GM18502 (cell line): ENCODE measurements around the gene GNGT2.
"Not testable (repeated sequence)": the region's sequence is repeated elsewhere in the genome, so short reads cannot be mapped to it uniquely, and the experiment has no call there.

Experiments used
- ATAC-seq: cut with Tn5 transposase; IDR thresholded peaks from one replicate; pipeline ENCODE4 v1.9.1; 2021; ENCODE audit warnings: mild to moderate bottlenecking; ENCODE audit not compliant: unreplicated experiment, poor library complexity

Gene GNGT2

DNA sequence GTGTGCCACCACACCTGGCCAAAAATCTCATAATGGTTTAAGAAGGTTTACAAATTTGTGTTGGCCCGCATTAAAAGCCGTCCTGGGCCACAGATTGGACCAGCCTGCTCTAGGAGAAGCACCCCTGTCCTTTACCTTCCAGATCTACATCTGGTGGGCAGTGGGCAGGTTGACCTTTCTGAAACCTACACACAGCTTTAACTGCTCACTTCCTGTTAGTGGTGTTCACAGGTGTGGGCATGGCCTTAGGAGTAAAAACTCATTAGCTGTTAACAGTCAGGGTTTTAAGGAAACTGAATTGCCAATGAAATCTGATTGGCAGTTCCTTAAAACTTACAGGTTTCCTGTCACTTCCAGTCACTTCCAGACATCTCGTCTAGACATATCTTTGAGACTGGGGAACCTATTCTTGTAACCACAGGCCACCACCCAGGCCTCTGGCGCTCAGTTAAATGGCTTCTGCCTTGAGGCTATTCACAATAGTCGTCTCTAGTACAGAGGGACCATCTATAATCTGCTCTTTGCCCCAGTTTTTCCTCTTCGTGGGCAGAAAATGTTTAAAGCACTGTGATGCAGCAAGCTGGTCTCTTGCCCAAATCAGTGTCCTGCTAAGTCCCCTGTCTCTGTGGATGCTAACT is 29.3 kb downstream of the GNGT2 start:
- no peak for ATAC-seq

- no peak for ATAC-seq
These were observed 30.1 kb downstream of the GNGT2 start for GRCh38 chr17:49180303-49180702.

DNA sequence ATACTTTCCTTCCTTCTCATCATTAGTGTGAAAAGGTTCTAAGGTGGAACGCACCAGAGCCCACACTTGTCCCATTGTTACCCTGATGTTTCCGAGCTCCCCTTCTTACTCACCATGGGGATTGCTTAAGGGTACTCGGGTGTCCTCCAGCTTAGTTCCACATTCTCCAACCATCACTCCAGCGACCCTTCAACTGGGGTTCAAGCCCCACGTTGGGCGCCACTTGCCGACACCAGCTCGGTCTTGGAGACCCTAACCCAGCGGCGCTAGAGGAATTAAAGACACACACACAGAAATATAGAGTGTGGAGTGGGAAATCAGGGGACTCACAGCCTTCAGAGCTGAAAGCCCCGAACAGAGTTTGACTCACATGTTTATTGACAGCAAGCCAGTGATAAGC is 34.4 kb downstream of the GNGT2 start:
- not testable (repeated sequence) for ATAC-seq

DNA sequence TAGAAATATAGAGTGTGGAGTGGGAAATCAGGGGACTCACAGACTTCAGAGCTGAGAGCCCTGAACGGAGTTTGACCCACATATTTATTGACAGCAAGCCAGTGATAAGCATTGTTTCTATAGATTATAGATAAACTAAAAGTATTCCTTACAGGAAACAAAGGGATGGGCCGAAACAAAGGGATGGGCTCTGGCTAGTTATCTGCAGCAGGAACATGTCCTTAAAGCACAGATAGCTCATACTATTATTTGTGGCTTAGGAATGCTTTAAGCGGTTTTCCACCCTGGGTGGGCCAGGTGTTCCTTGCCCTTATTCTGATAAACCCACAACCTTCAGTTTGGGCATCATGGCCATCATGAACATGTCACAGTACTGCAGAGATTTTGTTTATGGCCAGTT is 39.7 kb downstream of the GNGT2 start:
- ATAC-seq = not testable (repeated sequence)

GRCh38 chr17:49170216-49170615 is 40.2 kb downstream of the GNGT2 start:
- no peak for ATAC-seq

GRCh38 chr17:49168706-49169105 is 41.7 kb downstream of the GNGT2 start:
- ATAC-seq = no peak

GRCh38 chr17:49165143-49165542 is 45.2 kb downstream of the GNGT2 start:
- no peak for ATAC-seq

GRCh38 chr17:49162866-49163265 is 47.5 kb downstream of the GNGT2 start:
- no peak for ATAC-seq

GRCh38 chr17:49157784-49158183 is 52.6 kb downstream of the GNGT2 start:
- no peak for ATAC-seq

DNA sequence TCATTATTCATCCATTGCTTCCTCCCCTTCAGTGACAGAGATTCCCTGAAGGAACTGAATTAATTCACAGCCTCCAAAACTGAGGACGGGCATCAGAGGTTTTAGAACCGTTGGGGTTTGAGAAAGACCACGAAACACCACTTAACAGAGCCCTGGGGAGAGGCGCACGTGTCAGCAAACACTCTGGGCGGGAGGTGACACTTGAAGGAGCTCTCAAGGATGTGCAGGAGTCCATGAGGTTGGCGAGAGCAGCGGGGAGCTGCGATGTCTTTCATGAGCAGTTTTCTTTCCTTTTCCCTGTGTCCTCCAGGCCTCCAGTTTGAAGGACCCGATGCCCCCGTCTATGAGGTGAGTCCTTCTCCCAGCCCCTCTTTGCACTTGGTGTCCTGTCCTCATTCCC is 54.1 kb downstream of the GNGT2 start:
- no peak for ATAC-seq
